ENCODE results near the gene UBL7. TPM values are rescaled to one million over a fixed set of nuclear protein-coding genes. Genes with fewer than 3 reads are reported as not detected.

Gene UBL7
- total and polyA plus RNA-seq, 5 donors from 2014 or later: 30.9 to 177 (median 143) TPM

- Mint-ChIP-seq H3K27ac (no peak overlapping the region), H3K27me3 (no peaks in the 10 kb centered on the region), H3K36me3 (peaks cover 34% of the 10 kb centered on the region), H3K4me1 (peaks cover 0 to 7% (median 4%) of the 10 kb centered on the region in 4 donors), H3K9me3 (no peaks in the 10 kb centered on the region), H3K4me3 (no peak overlapping the region)
- no peak for ATAC-seq (ENCODE audit: low read depth in 2 of 2)
- H3K4me3 ChIP-seq (ENCODE audit: low read depth, low read length): no peak overlapping the region
- no peaks in the 10 kb centered on the region for H3K4me1 ChIP-seq (ENCODE audit: control insufficient read depth, insufficient read depth, low read length, poor library complexity, severe bottlenecking)
- no peak overlapping the region for H3K27ac ChIP-seq (ENCODE audit: insufficient read depth, low read length, poor library complexity, severe bottlenecking)
- no peaks in the 10 kb centered on the region for H3K27me3 ChIP-seq (ENCODE audit: control insufficient read depth, insufficient read depth, low read length)
- no peak for DNase-seq
- peaks cover 36% of the 10 kb centered on the region for H3K36me3 ChIP-seq (ENCODE audit: control insufficient read depth, insufficient read depth, low read length)
- H3K9me3 ChIP-seq (ENCODE audit: control insufficient read depth in 2 of 2, low read length in 2 of 2): no peaks in the 10 kb centered on the region
Observed at GRCh38 chr15:74443100-74443909, 17.7 kb downstream of the UBL7 start.

GRCh38 chr15:74442604-74443003 lies 18.4 kb downstream of the UBL7 start:
- Mint-ChIP-seq H3K36me3 (peaks cover 27% of the 10 kb centered on the region), H3K27me3 (no peaks in the 10 kb centered on the region), H3K4me1 (peaks cover 0 to 7% (median 4%) of the 10 kb centered on the region in 4 donors), H3K4me3 (no peak overlapping the region), H3K9me3 (no peaks in the 10 kb centered on the region), H3K27ac (peak overlapping the region in 1 of 3 donors; percentile 9)
- ATAC-seq (ENCODE audit: low read depth in 2 of 2): no peak
- Histone ChIP-seq H3K4me1 (ENCODE audit: control insufficient read depth, insufficient read depth, low read length, poor library complexity, severe bottlenecking) (no peaks in the 10 kb centered on the region), H3K27me3 (ENCODE audit: control insufficient read depth, insufficient read depth, low read length) (no peaks in the 10 kb centered on the region), H3K27ac (ENCODE audit: insufficient read depth, low read length, poor library complexity, severe bottlenecking) (no peak overlapping the region), H3K9me3 (ENCODE audit: control insufficient read depth in 2 of 2, low read length in 2 of 2) (no peaks in the 10 kb centered on the region), H3K36me3 (ENCODE audit: control insufficient read depth, insufficient read depth, low read length) (peaks cover 29% of the 10 kb centered on the region), H3K4me3 (ENCODE audit: low read depth, low read length) (no peak overlapping the region)
- no peak for DNase-seq

- H3K4me3 Mint-ChIP-seq: no peak overlapping the region
- H3K36me3 ChIP-seq (ENCODE audit: control insufficient read depth, insufficient read depth, low read length): peaks cover 24% of the 10 kb centered on the region
- no peak overlapping the region for H3K4me3 ChIP-seq (ENCODE audit: low read depth, low read length)
- ATAC-seq (ENCODE audit: low read depth in 2 of 2) (no peak), DNase-seq (no peak)
- peaks cover 0 to 7% (median 4%) of the 10 kb centered on the region in 4 donors for H3K4me1 Mint-ChIP-seq
- no peaks in the 10 kb centered on the region for H3K27me3 ChIP-seq (ENCODE audit: control insufficient read depth, insufficient read depth, low read length)
- H3K27ac ChIP-seq (ENCODE audit: insufficient read depth, low read length, poor library complexity, severe bottlenecking): no peak overlapping the region
- no peaks in the 10 kb centered on the region for H3K9me3 Mint-ChIP-seq
- no peaks in the 10 kb centered on the region for H3K27me3 Mint-ChIP-seq
- H3K36me3 Mint-ChIP-seq: peaks cover 25% of the 10 kb centered on the region
- H3K4me1 ChIP-seq (ENCODE audit: control insufficient read depth, insufficient read depth, low read length, poor library complexity, severe bottlenecking): no peaks in the 10 kb centered on the region
- H3K9me3 ChIP-seq (ENCODE audit: control insufficient read depth in 2 of 2, low read length in 2 of 2): no peaks in the 10 kb centered on the region
- peak overlapping the region in 2 of 3 donors; percentile 9 to 84 for H3K27ac Mint-ChIP-seq
Observed at GRCh38 chr15:74442063-74442462, 18.9 kb downstream of the UBL7 start.

GRCh38 chr15:74441248-74441941 lies 19.6 kb downstream of the UBL7 start:
- no peak overlapping the region for H3K4me3 ChIP-seq (ENCODE audit: low read depth, low read length)
- ATAC-seq (ENCODE audit: low read depth in 2 of 2) (no peak), DNase-seq (no peak)
- H3K27ac ChIP-seq (ENCODE audit: insufficient read depth, low read length, poor library complexity, severe bottlenecking): no peak overlapping the region
- Mint-ChIP-seq H3K4me3 (no peak overlapping the region), H3K36me3 (peaks cover 19% of the 10 kb centered on the region), H3K27me3 (no peaks in the 10 kb centered on the region), H3K9me3 (no peaks in the 10 kb centered on the region), H3K4me1 (peaks cover 0 to 7% (median 4%) of the 10 kb centered on the region in 4 donors), H3K27ac (no peak overlapping the region)
- H3K9me3 ChIP-seq (ENCODE audit: control insufficient read depth in 2 of 2, low read length in 2 of 2): no peaks in the 10 kb centered on the region
- peaks cover 18% of the 10 kb centered on the region for H3K36me3 ChIP-seq (ENCODE audit: control insufficient read depth, insufficient read depth, low read length)
- no peaks in the 10 kb centered on the region for H3K27me3 ChIP-seq (ENCODE audit: control insufficient read depth, insufficient read depth, low read length)
- H3K4me1 ChIP-seq (ENCODE audit: control insufficient read depth, insufficient read depth, low read length, poor library complexity, severe bottlenecking): no peaks in the 10 kb centered on the region

- H3K27ac ChIP-seq (ENCODE audit: insufficient read depth, low read length, poor library complexity, severe bottlenecking): no peak overlapping the region
- H3K27me3 ChIP-seq (ENCODE audit: control insufficient read depth, insufficient read depth, low read length): no peaks in the 10 kb centered on the region
- no peaks in the 10 kb centered on the region for H3K36me3 Mint-ChIP-seq
- no peak overlapping the region for H3K4me3 ChIP-seq (ENCODE audit: low read depth, low read length)
- peak overlapping the region in 2 of 4 donors; percentile 53 to 66 for H3K4me3 Mint-ChIP-seq
- no peaks in the 10 kb centered on the region for H3K27me3 Mint-ChIP-seq
- peaks cover 8% of the 10 kb centered on the region for H3K4me1 ChIP-seq (ENCODE audit: control insufficient read depth, insufficient read depth, low read length, poor library complexity, severe bottlenecking)
- H3K9me3 ChIP-seq (ENCODE audit: control insufficient read depth in 2 of 2, low read length in 2 of 2): no peaks in the 10 kb centered on the region
- H3K36me3 ChIP-seq (ENCODE audit: control insufficient read depth, insufficient read depth, low read length): no peaks in the 10 kb centered on the region
- ATAC-seq (ENCODE audit: low read depth in 2 of 2): peak; percentile 73
- H3K4me1 Mint-ChIP-seq: peaks cover 0 to 15% (median 11%) of the 10 kb centered on the region in 4 donors
- peak; percentile 59 to 87 (median 76) for DNase-seq
- H3K9me3 Mint-ChIP-seq: no peaks in the 10 kb centered on the region
- H3K27ac Mint-ChIP-seq: peak overlapping the region in 1 of 3 donors; percentile 42
Observed at GRCh38 chr15:74438721-74439316, 22.1 kb downstream of the UBL7 start.

GRCh38 chr15:74438206-74438605 lies 22.8 kb downstream of the UBL7 start:
- Mint-ChIP-seq H3K27me3 (no peaks in the 10 kb centered on the region), H3K4me3 (peak overlapping the region in 1 of 4 donors; percentile 53), H3K4me1 (peaks cover 0 to 15% (median 11%) of the 10 kb centered on the region in 4 donors), H3K9me3 (no peaks in the 10 kb centered on the region), H3K36me3 (no peaks in the 10 kb centered on the region), H3K27ac (peak overlapping the region in 1 of 3 donors; percentile 42)
- H3K4me3 ChIP-seq (ENCODE audit: low read depth, low read length): no peak overlapping the region
- DNase-seq: no peak
- ATAC-seq (ENCODE audit: low read depth in 2 of 2): no peak
- H3K9me3 ChIP-seq (ENCODE audit: control insufficient read depth in 2 of 2, low read length in 2 of 2): no peaks in the 10 kb centered on the region
- no peaks in the 10 kb centered on the region for H3K36me3 ChIP-seq (ENCODE audit: control insufficient read depth, insufficient read depth, low read length)
- H3K4me1 ChIP-seq (ENCODE audit: control insufficient read depth, insufficient read depth, low read length, poor library complexity, severe bottlenecking): peaks cover 8% of the 10 kb centered on the region
- H3K27me3 ChIP-seq (ENCODE audit: control insufficient read depth, insufficient read depth, low read length): no peaks in the 10 kb centered on the region
- H3K27ac ChIP-seq (ENCODE audit: insufficient read depth, low read length, poor library complexity, severe bottlenecking): no peak overlapping the region

- Mint-ChIP-seq H3K9me3 (no peaks in the 10 kb centered on the region), H3K36me3 (no peaks in the 10 kb centered on the region), H3K27ac (peak overlapping the region; percentile 66 to 89 (median 75)), H3K4me3 (peak overlapping the region; percentile 77 to 92 (median 83)), H3K27me3 (peaks cover 5% of the 10 kb centered on the region), H3K4me1 (peaks cover 0 to 39% (median 21%) of the 10 kb centered on the region in 4 donors)
- Histone ChIP-seq H3K4me3 (ENCODE audit: low read depth, low read length) (peak overlapping the region; percentile 53), H3K27ac (ENCODE audit: insufficient read depth, low read length, poor library complexity, severe bottlenecking) (peak overlapping the region; percentile 41), H3K27me3 (ENCODE audit: control insufficient read depth, insufficient read depth, low read length) (no peaks in the 10 kb centered on the region), H3K36me3 (ENCODE audit: control insufficient read depth, insufficient read depth, low read length) (no peaks in the 10 kb centered on the region), H3K9me3 (ENCODE audit: control insufficient read depth in 2 of 2, low read length in 2 of 2) (no peaks in the 10 kb centered on the region), H3K4me1 (ENCODE audit: control insufficient read depth, insufficient read depth, low read length, poor library complexity, severe bottlenecking) (peaks cover 25% of the 10 kb centered on the region)
- ATAC-seq (ENCODE audit: low read depth in 2 of 2): no peak
- DNase-seq: no peak
Observed at GRCh38 chr15:74434263-74435136, 26.5 kb downstream of the UBL7 start.

Data from CD4-positive, CD25-positive, alpha-beta regulatory T cell (primary cell).